CD4-positive, alpha-beta T cell treated with Interleukin-2 at 100 ng/mL for 4 hours (primary cell): ENCODE data around the gene NCBP3.
"Not testable (repeated sequence)": the region's sequence is repeated elsewhere in the genome, so short reads cannot be mapped to it uniquely, and the experiment has no call there.

ENCODE experiments used
- DNase-seq: peaks from one replicate; pipeline ENCODE4 v3.0.0-alpha.2; 2020; ENCODE audit warnings: low spot score

The NCBP3 gene

DNA sequence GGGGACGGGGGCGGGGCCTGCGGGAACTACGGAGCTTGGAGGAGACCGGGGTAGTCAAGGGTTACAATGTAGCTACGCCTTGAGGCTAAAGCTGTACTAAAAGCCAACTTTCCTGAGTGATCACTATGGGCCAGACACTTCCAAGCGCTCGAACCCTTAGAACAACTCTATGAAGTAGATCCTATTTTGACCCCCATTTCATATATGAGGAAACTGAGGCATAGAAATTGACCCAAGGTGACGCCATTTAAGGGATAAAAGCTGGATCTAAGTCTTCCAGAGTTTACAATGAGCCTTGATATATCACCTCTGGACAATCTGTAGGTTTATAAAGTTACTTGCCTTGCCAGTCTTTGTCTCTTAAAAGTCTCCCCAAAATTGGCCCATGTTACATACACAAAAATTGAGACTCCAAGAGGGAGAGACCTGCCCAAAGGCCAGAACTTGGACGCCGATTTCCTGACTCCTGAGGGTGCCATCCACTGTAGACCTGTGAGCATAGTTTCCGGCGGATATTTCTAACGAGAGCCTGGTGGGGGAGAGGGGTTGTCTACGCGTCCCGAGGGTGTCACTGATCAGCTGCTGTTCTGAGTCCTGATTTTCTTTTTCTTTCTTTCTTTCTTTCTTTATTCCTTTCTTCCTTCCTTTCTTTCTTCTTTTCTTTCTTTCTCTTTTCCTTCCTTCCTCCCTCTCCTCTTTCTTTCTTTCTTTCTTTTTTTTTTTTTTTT lies 555 bp upstream of the NCBP3 start:
- no peak for DNase-seq

DNA sequence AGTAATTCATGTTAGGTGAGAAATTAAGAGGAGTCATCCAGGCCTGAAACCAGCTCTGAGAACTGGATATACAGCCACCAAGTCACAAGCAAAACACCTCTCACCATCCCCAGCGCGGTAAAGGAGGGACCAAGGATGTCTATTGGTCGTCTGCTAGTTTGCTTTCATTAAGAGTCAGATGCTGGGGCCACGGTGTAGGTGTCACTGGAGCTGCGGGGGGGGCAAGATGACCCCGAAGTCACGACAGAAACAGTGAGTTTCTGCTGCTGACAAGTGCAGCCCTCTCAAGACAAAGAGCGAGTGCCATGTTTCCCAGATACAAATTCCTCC lies 790 bp downstream of the NCBP3 start:
- DNase-seq: peak; percentile 43

DNA sequence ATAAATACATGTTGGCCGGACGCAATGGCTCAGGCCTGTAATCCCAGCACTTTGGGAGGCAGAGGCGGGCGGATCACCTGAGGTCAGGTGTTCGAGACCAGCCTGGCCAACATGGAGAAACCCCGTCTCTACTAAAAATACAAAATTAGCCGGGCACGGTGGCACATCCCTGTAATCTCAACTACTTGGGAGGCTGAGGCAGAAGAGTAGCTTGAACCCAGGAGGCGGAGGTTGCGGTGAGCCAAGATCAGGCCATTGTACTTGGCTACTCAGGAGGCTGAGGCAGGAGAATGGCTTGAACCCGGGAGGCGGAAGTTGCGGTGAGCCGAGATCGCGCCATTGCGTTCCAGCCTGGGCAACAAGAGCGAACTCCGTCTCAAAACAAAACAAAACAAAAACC lies 1.5 kb downstream of the NCBP3 start:
- DNase-seq: not testable (repeated sequence)

DNA sequence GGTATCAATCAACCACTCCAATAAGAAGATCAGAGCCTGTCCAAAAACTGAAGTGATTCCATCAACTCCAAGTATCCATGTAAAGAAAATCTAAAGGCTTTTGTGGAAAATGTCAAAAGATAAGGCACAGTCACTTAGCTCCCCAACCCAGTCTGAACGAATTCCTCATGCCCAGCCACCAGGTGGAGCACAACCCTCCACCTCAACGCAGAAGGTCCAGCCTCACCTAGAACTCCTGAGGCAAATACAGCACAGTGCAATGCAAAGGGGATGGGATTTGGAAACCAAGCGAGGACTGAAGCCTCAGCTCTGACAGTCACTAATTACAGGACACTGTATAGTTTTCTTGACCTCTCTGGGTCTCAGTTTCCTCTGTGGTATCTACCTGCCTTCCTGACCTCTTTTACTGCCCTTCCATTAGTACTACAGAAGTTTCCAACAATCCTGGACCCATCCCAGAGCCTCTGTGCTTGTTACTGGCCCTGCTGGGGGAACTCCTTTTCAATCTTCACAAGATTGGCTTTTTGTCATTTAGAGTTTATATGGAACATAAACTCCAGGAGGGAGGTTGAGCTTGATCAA lies 2.0 kb downstream of the NCBP3 start:
- peak; percentile 47 for DNase-seq

DNA sequence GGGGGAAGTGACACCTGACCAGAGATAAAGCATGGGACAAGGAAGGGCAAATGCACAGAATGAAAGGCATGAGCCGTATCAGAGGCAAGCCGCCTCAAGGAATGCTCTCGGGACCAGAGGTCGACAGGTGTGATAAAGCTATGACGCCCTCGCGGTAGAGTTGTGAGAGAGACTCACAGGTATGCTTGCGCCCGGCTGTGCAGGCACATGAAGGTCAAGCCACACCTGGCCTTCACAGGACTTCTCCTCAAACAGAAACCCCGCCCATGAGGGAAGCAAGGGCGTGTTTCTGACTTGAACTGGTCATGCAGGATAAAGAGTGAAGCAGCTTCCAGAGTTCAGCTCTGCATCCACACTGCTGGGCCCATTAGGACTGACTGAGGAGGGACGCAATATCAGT lies 7.8 kb downstream of the NCBP3 start:
- no peak for DNase-seq

DNA sequence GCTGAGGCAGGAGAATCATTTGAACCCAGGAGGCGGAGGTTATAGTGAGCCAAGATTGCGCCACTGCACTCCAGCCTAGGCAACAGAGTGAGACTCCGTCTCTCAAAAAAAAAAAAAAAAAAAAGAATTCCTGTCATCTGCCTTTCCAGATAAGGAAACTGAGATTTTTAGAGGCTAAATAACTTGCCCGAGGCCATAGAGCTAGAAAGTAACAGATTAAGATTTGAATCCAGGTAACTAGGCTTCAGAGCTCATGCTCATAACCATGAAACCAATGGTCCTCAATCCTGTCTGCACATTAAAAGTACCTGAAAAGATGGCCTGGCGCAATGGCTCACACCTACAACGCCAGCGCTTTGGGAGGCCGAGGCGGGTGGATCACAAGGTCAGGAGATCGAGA lies 9.5 kb downstream of the NCBP3 start:
- no peak for DNase-seq

DNA sequence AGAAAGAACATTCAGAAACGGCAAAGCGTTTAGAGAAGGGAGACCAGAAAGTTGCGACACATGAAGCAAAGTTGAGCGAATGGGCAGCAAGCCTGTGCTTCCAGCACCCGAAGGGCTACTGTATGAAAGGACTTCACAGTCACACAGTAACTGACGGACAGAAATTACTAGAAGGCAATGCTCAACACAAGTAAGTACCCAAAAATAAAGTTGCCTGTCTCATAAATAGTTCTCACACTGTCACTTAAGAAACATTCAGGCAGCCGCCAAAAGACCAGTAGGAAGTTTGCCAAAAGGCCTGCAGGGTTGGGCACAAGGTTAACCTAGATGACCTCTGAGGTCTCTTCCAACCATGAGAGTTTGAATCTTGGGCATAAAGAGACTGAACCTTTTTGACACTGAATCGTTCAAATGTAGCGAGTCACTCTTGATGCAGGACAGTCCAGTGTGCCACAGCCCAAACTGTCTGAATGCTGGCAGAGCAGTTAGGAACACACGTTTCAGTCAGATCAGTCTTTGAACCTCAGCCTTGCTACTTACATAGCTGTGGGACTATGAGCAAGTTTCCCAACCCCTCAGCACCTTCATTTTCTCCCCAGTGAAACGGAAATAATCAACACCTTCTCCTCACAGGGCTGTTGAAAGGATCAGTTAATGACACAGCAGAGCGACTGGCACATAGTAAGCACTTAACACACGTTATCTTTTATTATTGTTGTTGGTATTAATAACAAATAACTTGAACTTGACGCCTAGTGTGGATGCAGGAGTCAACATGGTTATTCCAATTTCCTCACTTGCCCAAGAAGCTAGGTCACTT lies 10.4 kb downstream of the NCBP3 start:
- DNase-seq: no peak

DNA sequence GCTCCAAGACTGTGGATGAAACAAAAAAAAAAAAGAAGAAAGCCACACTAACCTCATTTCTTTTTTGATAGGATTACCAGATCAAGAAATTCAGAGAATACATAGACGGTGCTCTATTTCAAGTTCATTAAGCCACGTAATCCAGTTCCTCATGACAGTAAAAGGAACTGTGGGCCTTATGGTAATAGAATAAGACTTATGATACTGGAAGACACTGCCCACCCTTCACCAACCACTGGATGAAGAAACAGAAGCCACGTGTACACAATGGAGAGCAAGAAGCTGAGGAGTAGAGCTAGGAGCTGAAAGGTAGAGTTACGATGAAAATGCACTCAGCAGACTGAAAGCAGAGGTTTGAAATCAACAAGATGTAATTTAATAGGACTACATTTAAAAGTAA lies 11.2 kb downstream of the NCBP3 start:
- no peak for DNase-seq

DNA sequence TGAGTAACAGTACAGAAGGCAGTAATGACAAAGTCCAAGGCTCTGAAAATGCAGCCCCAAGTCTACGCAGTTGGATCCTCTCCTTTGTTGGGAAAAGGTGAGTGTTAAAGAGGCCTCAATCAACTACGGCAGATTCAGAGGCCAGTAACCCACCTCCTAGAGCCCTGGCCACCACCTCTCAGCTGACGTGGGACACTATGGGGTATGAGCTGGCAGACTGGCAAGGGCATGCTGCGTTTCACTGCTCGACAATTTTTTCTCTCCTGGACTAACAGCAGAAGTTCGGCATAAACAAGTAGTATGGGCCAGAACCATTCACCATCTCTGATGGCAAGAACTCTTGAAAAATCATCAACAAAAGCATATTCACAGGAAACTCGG lies 17.2 kb downstream of the NCBP3 start:
- no peak for DNase-seq

DNA sequence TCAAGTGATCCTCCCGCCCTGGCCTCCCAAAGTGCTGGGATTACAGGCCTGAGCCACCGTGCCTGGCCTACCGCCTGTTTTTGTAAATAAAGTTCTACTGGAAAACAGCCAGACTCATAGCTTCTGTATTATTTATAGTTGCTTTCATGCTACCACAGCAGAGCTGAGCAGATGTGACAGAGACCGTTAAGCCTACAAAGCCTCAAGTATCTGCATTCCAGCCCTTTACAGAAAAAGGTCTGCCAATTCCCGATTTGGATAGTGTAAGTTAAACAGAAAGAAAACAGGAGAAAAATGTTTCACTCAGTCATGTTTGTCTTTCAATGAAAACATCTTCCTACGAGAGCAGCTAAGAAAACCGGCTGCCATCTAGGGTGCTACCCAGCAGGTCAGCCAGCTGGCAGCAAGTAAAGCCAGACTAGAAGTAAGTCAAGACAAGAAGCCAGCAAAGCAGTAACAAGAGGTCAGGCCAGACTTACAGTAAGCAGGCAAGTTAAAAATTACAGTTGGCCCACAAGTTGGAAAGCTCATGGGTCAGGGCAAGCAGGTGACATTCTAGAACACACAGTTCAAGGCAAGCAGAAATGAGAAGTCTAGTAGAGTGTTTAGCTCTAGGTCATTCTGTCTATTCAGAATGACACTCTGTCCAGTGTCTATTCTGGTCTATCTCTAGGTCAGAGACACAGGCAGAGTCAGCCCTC lies 17.7 kb downstream of the NCBP3 start:
- no peak for DNase-seq

DNA sequence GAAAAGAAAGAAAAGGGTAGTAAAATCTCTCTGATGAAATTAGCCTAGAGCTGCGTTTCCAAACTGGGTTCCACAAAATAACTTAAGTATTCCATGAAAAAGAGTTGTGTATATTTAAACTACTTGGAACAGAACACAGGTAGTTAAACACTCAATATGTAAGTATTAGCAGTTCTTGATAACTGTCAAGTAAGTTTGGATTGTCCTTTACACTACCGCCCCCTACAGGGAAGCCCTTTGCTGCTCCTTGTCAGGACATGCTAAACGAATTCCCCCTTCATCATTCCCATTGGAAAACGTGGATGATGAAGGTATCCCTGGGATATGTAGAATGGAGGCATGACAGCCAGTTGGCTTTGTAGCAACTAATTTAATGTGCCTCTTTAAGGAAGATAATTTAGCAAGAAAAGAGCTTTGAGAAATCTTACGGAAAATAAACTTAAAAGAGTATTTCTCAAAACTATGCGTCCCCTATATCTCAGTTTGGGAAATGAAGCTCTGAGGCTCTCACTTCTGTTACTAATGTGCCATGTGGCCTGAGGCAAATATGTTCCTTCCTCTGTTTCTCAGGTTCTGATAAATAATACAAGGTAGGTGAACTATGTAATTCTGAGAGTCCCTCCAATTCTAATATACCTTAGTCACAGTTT lies 18.8 kb downstream of the NCBP3 start:
- peak; percentile 83 for DNase-seq

DNA sequence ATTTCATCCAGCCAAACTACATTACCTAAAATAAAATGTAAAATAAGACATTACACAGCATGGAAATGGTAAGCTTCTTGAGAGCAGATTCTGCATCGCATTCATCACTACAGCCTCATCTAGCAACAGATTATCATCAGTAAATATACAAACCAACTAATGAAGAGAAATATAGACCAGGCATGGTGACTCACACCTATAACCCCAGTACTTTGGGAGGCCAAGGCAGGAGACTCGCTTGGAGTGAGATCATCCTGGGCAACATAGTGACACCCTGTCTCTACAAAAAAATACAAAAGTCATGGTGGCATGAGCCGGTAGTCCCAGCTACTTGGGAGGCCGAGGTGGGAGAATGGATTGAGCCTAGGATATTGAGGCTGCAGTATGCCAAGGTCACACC lies 19.9 kb downstream of the NCBP3 start:
- DNase-seq: peak; percentile 18

DNA sequence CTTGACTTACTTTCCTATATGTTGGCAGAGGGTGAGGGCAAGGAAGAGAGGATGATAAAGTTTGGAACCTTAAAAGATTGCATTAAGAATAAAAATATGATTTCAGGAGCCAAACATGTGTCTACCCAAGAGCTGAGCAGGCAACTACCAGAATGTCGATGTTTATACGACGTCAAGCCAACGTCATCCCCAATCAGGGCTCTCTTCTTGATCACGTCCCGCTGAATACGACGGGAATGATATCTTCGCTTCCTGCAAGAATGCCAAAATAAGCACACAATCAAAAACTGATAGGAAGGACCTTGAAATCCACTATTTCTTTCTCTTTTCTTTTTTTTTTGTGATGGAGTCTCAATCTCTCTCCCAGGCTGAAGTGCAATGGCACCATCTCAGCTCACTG lies 24.9 kb downstream of the NCBP3 start:
- no peak for DNase-seq

DNA sequence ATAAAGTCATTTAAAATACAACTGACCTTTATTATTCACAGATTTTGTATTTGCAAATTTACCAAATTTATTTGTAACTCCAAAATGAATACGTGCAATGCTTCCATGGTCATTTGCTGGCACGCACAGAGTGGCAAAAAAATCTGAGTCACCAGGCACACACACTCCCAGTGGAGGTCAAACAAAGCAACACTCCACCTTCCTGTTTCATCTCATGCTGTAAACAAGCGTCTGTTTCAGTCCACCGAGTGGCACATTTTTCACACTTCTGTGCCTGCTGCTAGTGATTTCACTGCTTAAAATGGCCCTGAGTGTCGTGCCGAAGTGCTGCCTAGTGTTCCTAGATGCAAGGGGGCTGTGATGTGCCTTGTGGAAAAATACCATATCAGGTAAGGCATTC lies 27.3 kb downstream of the NCBP3 start:
- no peak for DNase-seq

DNA sequence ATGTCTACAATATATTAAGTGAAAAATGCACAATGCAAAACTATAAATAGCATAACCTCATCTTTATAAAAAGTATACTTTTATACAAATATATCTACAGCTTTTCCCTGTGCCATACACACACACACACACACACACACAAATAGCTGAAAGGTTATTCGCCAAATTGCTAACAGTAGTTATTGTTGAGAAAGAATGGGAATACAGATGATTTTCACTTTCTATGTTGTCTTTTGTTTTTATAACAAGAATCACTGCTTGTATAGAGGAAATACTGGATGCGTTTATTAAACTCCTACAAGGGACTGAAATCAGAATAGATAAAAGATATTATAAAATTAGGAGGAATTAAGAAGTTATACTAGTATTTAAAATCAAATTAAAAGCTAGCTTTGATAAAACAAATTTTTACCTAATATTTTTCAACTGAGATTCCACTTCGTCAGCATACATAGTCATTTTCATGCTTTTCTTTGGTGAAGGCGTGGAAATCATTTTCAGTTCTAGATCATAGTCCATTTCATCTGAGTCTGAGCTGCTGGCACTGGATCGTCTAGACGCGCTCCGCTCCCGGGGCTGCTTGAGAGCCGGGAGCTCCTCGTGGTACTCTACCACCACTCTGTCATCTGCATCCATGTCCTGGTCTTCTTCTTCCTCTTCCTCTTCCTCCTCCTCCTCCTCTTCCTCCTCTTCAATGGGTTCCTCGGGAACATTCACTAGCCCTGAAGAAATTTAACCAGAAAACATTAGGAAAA lies 28.0 kb downstream of the NCBP3 start:
- DNase-seq: no peak

DNA sequence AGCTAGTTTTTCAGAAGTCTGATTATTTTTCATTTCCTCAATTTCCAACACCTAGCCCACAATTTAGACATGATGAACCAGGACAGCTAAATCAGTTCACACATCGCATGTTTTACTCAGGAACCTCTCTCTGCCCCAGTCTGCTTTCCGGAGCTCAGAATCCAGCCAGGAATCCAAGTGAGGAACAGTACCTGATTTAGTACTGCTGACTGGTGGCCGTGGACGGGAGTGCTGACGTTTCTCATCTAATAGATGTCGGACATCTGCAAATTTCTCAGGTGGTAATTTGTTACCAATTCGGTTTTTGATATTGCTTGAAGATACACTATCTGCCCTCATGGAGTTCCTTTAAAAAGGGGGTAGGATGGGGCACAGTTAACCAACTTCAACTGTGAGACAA lies 30.1 kb downstream of the NCBP3 start:
- DNase-seq: no peak

DNA sequence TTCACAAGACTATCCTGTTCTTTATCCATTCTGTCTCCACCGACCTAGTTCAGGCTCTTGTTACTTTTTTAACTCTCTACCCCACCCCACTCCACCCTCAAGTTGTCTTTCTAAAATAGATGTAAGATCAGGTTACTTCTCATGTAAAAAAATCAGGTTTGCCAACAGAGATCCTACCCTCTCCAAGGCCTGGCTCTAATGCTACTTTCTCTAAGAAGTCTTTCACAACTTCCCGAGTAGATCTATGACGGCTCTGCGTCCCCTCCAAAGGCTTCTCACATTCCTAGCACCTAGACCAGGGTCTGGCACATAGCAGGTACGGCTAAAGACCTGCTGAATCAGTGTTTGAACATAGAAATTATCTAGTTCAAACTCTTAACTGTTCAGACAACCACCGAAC lies 30.9 kb downstream of the NCBP3 start:
- DNase-seq: no peak

DNA sequence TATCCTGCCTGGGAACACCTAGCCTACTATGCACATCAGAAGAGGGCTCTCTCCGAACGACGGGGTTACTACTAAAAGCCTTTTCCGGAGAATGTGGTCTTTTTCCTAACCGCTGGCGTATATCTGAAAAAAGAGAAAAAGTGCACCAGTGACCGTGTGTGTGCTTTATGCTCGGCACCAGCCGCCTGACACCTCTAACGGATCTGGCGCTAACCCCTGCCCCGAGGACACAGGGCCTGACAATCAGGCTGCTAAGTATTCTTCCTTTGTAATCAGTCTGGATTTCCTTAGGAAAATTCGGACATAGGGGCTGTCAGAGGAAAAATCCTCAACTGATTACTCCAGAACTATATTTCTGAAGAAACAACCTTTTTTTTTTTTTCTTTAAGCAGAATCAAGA lies 31.7 kb downstream of the NCBP3 start:
- no peak for DNase-seq

DNA sequence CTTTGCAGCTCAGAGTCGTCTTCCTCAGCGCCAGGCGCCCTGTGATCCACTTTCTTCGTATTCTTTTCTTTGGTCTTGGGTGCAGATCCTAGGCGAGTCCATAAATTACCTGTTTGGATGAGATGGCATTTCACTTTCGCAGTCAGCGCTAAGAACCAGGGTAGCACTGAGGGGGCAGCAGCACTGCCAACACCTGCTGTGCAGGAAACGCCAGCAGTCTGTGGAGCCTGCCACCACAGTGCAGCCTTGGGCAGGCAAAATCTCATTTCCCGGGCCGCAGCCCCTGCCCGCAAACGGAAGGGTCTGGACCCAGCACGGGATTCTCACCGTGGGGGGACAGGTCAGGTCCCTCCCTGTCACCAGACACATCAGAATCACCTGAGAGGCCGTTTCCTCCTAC lies 32.9 kb downstream of the NCBP3 start:
- DNase-seq: no peak

DNA sequence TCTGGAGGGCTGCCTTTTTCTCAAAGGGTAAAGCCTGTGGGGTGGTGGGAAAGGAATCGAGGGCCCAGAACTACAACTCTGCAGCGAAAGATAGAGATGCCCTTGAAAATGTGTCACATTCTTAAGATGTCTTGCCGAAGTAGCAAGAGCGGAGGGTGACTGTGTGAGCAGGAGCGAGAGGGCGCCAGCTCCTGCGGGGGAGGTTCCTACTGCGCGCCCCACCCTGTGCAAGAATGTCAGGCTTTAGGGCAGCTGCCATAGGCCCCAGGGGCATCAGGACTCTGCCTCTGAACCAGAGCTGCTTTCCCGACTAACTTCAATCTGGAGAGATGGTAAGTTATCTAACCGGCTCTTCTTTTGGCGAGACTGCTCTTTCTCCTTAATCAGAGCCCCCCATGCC lies 33.3 kb downstream of the NCBP3 start:
- DNase-seq: no peak

DNA sequence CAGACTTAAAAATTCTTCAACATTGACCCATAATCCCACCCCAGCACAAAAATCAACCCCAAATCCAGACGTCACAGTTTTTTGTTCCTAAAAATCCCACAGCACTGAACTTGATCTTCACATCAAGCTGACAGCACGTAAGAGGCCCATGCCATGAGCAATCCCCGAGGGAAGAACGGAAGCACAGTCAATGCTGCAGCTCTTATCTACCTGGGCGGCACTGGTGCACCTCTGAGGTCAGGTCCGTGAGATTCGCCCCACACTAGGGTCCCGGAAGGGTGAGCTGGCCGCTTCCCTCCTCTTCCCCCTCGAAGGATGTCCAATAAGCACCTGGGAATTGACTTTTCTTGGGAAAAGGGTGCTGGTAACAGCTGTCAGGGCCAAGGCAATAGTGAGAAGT lies 33.8 kb downstream of the NCBP3 start:
- DNase-seq: no peak

DNA sequence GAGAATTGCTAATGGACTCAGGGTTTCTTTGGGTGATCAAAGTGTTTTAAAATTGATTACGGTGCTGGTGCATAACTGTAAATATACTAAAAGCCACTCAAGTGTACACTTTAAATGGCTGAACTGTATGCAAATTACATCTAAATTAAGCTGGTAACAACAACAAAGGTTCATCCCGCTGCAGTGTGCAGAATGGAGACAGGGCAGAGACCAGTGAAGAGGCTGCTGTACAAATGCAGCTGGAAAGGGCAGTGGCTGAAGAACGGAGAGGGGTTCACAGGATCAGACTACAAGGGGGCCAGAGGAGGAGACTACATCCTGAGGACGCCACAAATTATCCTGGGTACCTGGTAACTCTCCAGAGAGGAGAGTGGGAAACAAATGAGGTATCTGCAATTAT lies 36.0 kb downstream of the NCBP3 start:
- DNase-seq: no peak
